HG03135 (cell line): ENCODE measurements around the gene ANTXRL.
"Not testable (repeated sequence)": the region's sequence is repeated elsewhere in the genome, so short reads cannot be mapped to it uniquely, and the experiment has no call there.

Experiments used
- ATAC-seq: cut with Tn5 transposase; IDR thresholded peaks from one replicate; pipeline ENCODE4 v1.9.1; 2021; ENCODE audit warnings: mild to moderate bottlenecking, moderate library complexity; ENCODE audit not compliant: unreplicated experiment

Gene ANTXRL

DNA sequence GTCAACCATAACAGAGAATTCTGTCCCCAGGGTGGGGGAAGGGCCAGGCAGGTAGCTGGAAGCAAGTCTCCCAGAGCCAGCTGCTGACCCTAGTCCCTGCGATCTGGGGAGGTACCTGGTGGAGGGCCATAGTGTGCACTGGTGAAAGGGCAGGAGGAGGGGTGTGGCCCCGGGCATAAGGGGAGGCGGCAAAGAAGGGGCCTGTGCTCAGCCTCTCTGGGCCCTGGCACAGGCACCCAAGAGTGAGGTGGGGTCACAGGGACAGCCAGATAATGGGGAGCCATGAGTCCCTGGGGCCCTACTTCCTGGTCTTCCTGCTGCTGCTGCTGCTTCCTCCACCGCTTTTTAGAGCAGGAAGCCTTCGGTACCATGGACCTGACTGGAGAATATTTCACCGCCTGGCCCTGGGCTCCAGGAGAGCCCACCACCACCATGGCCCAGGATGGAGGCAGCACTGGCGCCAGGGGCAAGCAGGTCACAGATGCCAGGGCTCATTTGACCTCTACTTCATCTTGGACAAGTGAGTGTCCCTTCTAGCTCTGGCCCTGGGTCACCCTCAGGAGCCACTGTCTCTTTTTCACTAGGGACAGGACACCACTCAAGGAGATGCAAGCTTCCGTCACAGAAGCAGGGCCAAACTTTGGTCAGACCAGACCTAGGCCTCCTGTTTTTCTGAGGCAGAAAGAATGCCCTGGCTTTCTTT, at the start of gene ANTXRL:
Gene ANTXRL (plus strand): TSS at position 7 of the 703 bp plus-strand sequence. CDS start 266 bp downstream, at position 273.
- ATAC-seq: no peak

DNA sequence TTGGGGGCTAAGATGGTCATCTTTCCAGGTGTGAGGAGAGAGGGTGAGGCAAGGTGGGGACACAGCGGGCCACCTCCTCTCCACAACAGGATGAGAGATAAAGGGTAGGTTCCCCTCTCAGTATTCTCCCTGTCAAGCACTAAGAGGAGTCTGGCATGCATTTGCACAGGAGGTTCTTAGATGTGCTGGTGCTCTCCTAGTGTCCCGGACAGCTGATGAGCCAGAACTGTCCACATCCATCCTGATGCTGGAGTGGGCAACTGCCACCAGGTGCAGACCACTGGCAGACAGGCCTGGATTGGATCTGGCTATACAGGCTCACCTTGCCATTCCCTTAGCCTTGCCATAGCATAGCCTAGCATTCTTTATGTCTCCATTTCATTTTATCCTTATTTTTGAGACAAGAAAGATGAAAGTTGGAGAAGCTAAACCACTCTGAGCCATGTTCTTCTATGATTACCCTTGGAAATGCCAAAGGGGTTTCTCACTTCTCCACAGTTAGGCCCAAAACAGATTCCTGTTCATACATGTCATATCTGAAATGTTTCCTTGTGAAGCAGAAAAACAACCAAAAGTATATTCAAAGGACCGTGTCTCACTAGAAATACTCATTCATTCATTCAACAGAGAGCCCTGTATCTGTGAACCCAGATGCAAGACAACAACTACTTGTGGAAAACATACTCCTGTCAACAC, 48.8 kb upstream of the ANTXRL start:
- no peak for ATAC-seq

DNA sequence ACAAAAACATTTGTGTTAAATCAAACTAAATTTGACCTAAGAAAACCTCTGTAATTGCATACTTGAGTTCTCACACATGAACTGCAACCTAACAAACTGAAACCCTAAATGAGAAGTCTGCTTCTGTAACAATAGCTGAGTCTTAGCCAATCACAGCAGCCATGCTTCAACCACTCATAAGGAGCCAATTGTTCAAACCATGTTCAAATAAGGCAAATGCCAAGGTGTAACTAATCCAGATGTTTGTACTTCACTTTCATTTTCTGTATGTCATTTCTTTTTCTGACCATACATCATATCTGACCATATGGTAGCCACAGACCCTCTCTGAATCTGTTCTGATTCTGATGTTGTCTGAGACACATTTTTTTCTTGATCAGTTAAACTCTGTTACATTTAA, 47.5 kb upstream of the ANTXRL start:
- ATAC-seq: no peak

DNA sequence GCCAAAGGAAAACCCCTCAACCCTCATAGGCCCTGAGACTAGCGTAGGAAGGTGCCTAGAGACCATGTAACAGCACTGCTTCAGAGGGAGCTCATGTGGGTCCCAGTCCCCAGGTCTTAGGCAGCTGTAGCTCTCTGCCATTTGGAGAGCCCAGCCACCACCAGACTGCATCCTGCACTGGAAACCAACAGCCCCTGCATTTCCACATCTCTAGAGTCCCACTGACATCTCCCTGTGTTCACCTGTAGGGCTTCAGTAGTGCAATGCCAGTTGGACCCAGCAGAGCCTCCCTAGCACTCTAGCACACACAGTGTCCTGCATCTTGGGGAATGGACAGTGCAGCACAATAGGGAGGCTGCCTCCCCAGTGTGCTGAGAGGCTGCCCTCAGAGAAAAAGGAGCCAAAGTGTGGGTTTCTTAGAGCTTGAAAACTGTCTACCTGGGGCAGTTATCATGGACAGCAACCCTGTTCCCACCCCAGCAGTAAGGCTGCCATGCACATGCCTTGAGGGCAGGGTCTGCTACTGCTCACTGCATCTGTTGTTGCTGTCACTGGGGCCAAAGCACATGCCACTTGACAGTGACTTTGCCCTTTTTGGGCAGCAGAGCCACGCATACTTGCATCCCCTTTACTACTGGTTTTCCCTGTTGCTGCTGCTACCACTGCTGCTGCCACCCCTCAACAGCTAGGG, 46.7 kb upstream of the ANTXRL start:
- no peak for ATAC-seq

DNA sequence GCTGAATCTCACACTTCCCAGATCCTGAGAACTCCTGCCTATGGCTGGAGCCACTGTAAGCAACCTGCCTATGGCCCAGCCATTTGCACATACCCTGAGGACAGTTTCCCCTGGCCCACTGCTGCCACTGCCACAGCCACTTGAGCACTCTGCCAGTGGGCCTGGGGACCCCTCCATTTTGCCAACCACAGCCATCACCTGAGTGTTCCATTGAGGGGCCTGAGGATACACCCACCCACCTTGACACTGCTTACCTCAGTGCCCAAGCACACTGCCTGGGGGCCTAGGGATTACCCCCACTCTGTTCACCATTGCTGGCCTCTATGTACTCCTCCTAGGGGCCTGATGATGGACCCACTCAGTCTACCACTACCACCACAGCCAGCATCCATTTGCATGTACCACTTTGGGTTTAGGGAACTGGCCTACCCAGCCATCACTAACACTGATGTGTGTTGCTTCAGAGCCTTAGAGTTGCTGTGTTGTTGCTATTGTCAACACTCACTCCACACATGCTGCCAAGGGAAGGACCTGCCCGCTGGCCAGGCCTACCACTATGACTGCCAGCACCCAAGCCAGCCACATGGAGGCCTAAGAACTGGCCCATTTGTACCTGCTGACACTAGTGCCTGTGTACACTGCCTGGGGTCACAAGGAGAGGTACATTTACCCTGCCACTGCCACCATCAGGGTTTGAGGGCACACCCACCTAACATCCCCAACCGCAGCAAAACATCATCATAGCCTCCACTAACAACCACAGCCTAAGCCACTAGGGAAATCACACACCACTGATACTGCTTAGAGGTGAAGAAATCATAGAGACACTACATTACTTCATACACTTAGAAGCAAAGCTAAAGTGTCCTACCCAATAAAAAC, 45.9 kb upstream of the ANTXRL start:
- ATAC-seq: no peak

DNA sequence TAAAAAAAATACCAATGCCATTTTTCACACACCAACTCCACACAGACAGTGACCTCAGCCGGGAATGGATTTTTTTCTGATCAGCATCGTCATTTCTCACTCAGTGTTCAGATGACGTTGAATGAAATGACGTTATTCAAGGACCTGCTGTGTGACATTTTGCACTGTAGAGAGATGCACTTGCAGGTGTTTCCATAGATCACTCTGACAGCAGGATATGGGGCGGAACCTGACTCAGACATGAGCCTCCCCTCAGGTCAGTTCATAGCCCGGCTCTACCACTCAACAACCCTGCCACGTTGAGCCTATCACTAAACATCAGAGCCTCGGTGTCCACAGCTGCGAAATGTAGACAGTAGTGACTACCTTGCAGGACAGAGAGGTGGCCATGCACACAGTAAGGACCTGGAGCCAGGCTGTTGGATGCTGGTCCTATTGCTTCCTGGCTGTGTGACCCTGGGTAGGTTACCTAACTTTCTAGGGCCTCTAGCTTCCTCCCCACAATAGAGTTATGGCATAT, 41.4 kb upstream of the ANTXRL start:
- ATAC-seq: no peak

DNA sequence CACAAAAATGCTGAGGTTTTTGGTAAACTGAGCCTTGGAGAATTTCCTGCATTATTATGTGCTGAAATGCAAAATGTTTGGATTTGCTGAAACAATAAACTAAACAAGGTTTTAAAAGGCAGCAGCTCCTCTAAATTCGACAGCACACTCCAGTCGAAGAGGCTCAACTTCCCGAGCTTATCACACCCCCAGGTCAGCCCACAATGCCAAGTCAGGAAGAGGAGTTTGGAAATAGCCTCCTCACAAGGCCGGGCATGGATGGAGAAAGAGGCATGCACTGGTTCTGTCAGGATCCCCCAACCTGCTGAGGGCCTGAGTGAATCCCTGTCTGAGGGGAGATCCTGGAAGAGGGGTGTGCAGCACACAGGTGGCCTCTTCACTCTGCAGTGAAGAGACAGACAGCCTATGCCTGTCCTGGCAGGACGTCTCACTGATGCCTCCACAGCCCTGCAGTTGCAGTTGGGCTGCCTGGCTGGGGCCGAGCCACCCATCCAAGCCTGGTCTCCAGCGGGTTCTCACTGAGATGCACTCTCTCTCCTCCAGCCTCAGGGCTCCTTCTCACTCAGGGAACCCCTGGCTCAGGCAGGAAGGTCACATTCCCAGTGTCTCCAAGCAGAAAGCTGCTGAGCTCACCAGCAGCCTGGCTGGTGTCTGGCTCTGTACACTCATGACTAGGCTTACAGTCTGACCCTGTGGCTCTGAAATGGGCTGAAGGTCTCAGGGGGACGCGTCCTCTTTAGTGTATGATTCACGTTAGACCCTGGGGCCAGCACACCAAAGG, 40.2 kb upstream of the ANTXRL start:
- not testable (repeated sequence) for ATAC-seq

DNA sequence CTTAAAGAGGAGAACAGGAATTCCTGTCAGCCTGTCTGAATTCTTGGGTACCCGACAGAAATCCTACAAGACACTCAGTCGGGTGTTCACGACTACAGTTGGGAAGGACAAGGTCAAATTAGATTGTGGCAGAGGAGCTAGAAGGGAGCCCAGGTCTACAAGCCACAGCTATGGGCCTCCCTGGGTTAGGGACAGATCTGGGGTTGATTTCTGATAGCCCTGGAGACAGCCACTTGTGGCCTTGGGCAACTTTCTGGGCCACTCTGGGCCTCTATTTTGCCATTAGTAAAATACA, 39.7 kb upstream of the ANTXRL start:
- no peak for ATAC-seq

DNA sequence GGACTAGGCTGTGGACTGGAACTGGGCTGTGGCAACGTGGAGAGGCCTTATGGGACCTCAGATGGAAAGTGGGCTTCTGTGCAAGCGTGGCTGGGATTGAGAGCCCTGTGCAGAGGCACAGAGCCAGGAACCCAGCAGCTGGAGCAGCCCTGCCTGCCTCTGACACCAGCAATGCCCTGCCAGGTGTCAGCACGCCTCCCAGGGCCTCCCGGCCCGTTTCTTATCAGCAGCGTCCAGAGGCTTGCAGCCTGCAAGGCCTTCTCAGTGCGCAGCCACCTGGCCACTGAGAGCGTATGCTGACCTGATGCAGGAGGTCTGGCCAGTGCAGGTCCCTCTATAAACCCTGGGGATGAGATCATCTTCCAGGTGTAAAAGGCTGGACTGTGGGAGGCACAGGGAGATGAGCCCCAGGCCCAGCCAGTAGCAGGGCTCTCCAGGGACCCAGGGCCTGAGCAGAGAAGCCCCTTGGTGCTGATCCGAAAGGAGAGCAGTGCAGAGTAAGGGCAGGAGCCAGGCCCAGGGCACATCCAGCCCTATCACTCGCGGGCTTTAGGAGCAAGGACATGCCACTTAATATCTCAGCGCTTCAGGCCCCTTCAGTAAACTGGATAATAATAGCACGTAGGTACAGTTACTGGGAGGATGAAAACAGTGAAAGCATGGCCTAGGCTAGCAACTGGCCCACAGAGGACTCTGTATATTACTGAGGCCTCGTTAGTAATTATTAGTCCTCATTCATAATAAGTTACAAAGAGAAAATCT, 38.8 kb upstream of the ANTXRL start:
- no peak for ATAC-seq

DNA sequence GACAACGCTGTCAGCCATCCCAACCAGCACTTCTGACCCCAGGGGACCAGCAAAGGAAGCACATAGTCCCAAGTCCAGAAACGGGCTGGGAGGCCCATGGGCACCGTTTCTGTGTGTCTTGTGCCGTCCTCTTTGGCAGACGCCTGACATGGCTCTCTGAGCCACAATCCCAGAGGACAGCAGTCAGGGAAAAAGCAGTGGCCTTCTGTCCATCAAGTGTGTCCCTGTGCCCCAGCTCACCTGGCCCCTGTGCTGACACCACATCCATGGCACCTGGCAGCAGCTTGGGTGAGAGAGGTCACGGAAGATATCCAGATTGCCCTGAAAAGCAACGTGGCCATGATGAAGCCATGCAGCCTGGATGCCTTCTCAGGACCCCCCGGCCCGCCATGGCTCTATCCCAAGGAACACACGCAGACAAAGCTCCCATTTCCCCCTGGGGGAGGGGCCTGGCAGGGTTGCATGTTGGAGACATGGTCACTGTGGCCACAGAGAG, 38.1 kb upstream of the ANTXRL start:
- ATAC-seq: no peak

DNA sequence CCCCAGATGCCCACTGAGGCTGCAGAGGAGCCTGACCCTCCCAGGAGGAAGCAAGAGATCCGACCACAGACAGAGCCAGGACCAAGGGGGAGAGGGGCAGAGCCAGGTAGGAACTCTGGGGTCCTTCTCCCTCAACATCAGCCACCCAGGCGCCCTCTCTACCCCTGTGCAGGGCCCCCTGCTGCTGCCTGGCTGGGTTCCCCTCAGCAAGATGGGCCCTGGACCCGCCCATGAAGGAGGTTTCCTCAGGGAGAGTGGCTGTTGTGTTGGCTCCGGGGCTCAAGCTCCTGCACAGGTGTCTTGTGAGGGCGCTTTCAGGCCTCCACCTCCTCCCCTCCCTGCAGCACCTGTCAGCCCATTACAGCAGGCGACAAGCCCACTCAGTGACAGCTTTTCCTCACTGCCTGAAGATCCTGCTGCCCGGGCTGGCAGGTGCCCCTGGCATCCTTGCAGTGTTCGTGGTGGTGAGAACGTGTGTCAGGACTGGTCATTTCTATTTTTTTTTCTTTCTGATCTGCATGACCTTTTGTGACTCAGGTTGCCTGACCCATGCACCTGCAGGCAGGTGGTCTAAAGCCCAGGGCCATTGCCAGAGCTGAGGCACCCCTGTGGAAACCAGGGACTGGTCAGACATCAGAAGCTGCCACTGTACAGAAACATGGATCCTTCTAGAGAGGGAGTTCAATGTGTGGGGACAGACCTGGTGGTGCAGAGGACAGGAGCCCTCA, 37.0 kb upstream of the ANTXRL start:
- not testable (repeated sequence) for ATAC-seq

DNA sequence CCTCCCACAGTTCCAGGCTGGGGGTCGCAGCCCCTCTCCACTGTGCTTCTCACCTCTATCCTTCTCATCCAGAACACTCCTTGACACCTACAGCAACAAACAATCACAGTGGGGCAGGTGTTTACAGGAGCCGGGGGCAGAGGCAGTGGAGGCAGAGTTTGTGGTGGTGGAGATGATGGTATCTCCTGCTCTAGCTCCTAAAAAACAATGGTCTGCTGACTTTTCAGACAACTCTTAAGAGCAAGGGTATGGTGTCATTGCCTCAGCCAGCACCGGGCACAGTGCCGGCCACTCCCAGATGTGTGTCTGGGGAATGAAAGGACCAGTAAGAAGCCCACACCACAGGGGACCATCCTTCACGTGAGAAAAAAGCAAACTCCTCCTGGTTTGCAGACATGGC, 36.3 kb upstream of the ANTXRL start:
- ATAC-seq: no peak

DNA sequence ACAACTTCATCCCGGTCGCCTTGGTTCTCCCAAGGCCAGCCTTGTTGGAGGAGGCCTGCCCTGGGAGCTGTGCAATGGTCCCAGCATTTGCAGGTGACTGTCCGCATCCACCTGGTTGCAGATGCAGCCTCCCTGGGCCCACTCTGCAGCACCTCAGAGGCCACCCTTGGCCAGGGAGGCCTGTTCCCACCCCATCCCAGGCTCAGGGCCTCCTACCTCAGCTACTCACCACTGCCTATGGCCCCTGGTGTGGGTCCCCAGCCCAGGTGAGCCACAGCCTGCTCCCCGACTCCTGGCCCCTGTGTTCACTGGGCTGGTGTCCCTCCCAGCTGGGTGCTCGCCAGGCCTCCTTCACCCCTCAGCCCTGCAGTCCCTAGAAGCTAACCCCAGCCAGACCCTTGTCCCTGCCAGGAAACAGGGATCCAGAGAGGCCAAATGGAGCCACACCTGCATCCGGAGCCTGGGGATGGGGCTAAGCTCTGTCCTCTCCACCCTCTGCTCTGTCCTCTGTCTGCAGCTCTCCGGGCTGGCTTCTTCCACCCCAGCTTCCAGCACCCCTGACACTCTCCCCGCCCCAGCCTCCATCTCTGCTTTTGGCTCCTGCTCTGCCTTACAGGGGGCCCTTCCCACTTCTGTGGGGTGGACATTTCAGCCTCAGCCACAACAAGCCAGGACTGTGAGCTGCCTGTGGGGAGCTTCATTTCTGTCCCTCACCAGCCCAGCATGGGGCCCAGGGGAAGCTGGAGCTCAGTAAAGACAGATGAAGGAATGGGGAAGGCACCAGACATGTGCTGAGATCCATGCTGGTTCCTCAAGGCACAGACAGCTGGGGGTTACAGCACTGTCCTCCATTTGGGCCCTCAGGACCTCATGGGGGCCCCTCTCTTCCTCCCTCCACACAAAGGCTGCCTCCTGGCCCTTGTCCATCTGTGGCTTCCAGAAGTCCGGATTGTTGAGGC, 35.6 kb upstream of the ANTXRL start:
- ATAC-seq: no peak

DNA sequence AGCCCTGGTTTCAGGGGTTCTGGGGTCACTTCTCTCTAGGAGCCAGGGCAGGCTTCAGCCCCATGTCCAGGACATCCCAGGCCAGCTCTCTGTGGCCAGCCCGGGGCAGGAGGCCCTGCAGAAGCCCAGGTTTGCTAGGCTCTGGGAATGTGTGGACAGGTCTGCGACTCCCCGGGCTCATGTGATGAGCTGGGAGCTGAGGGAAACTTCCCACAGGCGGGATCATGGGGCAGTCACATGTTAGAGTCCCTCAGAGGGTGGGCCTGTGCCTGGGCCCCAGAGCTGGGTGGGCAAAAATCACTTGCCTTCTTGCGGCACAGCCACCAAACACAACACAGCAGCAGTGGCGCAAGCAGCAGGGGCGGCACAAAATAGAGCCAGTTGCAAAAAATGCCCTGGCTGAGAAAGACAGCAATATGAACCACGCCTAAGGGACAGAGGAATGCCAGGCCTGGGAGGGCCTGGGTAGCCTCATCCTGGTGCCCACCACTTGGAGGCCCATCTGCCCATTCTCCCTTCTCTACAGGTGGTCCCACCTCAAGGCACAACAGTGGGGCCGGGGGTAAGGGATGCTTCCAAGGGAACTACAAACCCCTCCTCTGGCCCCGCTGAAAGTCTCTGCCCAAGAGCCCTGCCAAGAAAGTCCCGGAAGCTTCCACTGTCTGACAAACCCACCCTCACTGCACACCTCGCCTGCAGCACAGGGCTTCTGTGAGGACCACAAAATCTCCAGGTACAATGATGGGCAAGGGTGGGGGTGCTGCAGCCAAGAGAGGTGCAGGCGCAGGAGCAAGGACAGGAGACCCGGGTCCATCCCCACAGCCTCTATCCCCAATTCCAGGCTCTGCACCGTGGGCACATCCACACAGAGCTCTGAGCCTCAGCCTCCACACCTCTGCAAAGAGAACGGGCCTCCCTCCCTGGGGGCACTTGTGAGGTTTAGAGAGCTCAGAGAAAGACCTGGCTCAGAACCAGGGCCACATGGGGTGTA, 34.6 kb upstream of the ANTXRL start:
- no peak for ATAC-seq

DNA sequence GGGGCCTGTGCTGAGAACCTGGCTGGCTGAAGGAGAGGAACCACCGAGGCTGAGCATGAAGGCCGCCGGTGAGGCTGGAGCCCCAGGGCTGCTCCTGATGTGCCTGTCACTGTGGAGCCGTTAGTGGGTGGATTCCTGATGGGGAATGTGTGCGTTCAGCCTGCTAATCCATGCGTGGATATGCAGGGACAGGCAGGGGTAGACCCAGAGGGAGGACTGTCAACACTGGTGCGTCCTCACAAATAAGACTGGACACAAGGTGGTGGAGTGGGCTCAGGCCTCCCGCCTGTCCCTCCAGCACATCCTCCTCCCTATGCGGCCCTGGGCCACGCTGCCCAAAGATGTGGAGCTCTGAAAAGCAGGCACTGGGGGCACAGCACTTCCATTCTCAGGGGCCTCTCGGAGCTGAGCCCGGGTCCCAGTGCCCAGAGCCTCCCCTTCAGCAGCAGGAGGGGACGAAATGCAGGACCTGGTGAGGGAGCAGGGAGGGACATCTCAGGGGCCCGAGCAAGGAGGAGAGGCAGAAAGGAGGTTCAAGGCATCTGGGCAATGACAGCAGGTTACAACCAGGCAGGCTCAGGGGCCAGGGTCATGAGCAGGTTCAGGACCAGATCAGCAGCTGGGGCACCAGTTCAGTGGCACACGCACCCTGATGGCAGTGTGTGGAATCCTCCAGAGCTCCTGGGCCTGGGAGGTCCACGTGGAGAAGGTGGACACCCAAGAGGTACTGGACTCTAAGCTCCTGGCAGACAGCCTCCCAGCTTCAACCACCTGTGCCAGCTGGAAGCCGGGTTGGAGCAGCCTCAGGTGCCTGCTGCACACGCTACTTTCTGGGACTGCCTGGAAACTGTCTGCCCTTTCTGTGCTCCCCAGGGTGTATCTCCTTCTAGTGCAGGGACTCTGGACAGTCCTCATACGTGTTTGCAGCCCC, 33.5 kb upstream of the ANTXRL start:
- no peak for ATAC-seq
